GM19025 (cell line): Measurements from ENCODE around the gene PDE6H.

Experiments
- ATAC-seq: cut with Tn5 transposase; IDR thresholded peaks from one replicate; pipeline ENCODE4 v1.9.1; 2021; ENCODE audit warnings: mild to moderate bottlenecking, low read depth, moderate library complexity; ENCODE audit not compliant: unreplicated experiment

PDE6H gene

DNA sequence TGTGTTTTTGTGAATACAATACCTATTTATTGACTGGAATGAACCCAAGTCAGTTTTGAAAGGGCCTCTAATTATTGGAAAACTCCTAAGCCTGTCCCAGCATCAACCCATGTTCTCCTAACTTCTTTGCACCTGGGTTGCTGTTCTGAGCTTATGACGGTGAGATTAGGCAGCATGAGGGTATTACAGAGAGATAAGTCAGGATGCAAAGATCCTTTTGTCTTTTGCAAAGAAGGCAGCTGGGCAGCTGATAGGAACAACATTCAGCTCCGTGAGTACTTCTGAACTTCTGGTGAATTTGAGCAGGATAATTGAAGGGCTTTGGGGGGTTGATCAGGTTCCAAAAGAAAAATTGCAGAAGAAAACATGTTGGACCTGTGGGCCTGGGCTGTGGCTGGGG lies at the start of gene PDE6H:
PDE6H (plus strand) TSS at position 227 of the 400 bp plus-strand sequence. CDS start 4,971 bp downstream, outside the sequence.
- ATAC-seq: no peak

DNA sequence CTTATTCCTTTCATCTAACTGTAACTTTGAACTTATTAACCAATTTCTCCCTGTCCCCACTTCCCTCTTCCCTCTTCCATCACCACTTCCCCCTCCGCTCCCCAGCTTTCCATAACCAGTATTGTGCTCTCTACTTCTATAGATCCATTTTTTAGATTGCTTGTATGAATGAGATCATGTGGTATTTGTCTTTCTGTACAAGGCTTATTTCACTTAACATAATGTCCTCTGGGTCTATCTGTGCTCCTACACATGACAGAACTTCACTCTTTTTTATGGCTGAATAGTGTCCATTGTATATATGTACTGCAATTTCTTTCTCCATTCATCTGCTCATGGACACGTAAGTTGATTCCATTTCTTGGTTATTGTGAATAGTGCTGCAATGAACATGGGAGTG lies 48.9 kb upstream of the PDE6H start:
- ATAC-seq: no peak

DNA sequence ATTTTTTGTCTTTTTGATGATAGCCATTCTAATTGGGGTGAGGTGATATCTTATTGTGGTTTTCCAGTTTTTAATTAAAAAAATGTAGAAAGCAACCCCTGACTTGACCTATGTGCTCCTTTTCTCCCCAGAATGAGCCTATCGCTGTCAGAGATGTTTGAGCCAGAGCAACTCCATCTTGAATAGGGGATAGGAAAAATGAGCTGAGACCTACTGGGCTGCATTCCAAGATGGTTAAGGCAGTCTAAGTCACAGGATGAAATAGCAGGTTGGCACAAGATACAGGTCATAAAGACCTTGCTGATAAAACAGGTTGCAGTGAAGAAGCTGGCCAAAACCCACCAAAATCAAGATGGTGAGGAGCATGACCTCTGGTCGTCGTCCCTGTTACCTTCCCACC lies 48.3 kb upstream of the PDE6H start:
- ATAC-seq: no peak

DNA sequence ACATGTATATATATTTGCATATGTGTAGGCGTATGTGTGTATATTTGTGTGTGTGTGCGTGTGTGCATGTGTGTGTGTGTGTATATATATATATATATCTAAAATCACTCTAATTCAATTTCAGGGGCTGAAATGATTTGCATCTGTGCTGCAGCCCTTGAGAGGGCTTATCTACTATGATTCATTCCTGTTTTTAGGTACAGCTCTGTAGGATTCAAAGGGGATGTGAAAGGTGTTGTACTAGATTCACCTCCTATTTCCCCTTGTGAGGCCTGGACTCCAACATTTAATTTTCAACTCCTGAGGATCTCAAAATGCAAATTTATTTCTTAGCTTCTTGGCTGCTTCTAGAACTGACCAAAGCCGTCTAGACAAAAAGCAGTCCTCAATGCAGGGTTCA lies 45.6 kb upstream of the PDE6H start:
- no peak for ATAC-seq

DNA sequence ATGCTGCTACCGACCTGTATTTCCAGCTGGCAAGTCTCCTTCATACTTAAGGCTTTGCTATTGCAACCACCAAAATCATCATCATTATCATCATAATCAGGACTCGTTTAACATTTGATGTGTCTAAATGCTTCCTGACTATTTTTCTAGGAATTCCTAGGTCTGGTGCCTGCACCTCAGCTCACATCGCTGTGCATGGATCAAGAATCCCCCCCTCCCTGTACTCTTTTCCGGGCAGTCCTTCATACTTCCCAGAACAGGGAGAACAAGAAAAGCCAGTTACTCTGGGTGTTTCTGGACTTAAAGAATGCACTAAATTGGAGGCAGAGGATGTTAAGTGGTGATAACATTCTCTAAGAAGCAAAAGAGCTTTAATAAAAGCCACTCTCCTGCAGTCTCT lies 43.9 kb upstream of the PDE6H start:
- ATAC-seq: no peak

DNA sequence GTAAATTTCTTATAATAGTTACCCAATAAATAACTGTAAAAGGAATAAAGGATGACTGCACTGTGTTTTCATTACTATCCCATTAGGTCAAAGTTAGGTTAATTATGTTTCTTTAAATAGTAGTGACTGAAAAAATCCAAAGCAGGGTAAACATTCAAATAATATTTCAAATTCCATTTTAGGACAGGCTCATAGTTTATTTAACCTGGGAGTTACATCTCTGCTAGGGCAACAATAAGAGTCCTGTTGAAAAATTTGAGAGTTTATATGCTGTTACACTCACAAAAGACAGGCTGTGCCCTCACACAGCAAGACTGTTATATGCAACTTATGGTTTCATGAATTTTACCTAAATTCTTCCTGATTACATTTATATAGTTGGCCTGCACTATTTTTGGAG lies 42.5 kb upstream of the PDE6H start:
- ATAC-seq: no peak

DNA sequence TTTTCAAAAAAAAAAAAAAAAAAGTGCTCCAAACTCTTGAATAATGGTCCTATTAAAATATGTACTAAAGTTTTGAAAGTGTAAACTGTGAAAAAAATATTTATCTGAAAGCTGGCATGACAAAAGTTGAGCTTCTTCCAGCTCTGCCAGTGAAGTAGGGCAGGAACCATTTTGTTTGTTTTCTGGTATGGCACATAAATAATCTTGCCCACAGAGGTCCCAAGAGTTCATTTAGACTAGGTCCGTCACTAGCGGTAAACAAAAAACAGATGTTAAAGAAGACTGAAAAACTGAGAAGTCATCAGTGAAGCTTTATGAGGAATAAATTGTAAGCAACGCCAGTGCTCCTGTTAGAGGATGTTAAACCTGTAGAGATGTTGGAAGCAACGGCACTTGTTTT lies 41.5 kb upstream of the PDE6H start:
- no peak for ATAC-seq

DNA sequence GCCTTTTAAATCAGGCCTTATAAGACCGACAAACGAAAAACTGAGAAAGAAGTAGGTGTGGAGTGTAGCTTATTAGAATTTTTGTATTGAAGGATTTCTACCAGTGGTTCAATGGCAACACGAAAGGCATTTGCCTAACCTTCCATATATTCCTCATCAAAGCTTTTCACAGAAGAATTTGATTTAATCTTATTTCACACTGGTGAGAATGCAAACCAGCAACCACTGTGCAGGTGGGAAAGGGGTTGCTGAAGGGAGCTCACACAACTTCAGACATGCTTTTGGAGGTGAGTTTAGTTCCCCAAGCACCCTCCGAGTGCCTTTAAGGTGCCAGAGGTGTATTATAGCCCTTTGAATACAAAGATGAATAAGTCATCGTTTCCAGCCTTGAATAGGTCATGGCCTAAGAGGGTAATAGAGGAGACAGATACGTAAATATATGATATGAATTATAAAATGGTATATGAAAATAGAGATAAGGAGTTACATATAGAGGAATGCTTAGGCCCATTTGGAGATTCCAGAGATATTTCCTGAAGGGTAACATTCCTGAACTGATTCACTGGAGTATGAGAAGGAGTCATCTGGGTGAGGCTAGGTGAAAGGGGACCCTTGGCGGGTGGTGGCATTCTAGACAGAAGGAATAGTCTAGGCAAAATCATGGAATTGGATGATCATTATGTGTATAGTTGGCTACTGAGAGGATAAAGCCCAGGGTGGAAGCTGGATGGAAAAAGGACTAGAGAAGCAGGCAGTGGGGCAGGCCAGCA lies 40.9 kb upstream of the PDE6H start:
- ATAC-seq: no peak

DNA sequence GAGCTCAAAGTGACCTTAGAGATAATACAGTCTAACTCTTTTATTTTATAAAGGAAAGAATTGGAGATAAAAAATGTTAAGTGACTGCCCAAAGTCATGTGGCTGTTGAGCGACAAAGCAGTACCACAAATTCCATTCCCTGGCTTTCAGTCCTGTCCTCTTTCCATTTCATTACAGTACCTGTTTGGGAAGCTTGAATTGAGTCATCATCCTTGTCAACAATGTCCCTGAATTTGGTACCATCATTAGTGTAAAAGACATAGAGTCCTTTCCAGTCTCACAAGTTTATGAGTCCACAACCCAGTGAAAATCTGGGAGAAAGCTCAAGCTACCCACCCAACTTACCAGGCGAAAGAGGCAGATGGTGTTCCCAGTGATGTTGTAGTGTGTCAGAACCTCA lies 38.3 kb upstream of the PDE6H start:
- ATAC-seq: no peak

DNA sequence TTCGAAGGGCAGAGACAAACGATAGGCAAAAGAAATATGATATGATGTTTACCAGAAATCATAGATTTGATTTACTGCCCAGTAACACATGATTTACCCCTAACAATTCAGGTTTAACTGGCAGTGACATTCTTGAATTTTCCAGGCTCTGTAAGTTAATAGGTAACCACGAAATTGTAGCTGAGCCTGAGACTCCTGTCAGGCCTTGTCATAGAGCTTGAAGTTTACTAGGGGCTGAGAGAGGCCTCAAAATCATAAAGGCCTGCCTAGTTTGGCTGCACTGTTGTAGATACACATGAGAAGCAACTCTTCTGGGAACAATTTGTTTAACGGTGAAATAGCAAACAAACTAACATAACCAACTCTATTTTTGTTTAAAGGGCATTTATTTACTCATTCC lies 37.8 kb upstream of the PDE6H start:
- no peak for ATAC-seq

DNA sequence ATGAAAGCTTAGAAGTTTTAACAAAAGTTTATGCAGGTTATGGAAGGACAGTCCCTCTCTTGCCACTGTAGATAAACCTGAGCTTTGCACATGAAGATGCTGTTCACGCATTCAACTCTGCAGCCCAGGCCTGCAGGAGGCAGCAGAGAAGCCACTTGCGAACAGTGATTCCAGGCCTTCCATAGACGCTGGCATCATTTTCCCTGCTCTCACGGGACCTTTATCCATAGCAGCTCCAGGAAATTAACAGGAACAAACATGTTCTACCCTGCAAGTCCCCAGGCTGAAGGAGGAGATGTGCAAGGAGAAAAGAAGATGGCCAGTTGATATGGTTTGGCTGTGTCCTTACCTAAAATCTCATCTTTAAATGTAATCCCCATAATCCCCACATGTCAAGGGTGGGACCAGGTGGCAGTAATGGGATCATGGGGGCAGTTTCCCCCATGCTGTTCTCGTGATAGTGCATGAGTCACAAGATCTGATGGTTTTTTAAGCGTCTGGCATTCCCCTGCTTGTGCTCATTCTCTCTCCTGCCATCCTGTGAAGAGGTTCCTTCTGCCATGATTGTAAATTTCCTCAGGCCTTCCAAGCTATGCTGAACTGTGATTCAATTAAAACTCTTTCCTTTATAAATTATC lies 36.5 kb upstream of the PDE6H start:
- no peak for ATAC-seq

DNA sequence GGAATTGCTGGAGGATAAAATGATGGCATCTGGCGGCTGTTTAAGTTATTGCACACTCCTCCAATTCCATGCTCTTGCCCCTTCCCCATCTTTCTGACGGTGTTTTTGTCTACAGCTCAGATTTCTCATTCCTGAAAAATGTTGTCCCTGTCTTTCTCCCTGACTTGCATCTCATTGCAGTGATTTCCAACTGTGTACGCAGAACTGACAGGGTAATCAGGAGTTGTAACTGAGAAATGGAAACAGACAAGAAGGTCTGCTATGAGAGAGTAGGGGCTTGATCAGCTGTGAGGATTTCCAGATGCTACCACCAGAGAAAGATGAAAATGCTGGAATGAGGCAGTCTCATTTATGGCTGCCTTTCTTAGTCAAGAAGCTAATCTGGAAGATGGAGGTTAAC lies 35.8 kb upstream of the PDE6H start:
- no peak for ATAC-seq

DNA sequence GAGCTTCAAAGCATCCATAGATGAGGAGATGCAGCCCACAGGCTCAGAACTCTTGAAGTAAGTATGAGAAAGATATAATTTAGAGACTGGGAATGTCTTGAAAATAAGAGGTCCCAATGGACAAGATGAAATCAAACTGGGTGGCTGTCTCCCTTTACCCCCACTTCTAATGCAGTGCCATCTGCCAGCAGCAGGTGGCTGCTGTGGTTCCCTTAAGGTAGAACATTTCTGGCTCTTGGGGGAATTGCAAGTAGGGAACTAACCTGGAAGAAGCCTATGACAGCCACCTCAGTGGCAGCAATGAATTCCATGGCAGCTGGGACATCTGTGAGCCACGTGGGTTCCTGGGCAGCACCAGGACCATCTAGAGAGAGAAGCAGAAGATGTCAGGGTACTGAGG lies 35.2 kb upstream of the PDE6H start:
- ATAC-seq: no peak

DNA sequence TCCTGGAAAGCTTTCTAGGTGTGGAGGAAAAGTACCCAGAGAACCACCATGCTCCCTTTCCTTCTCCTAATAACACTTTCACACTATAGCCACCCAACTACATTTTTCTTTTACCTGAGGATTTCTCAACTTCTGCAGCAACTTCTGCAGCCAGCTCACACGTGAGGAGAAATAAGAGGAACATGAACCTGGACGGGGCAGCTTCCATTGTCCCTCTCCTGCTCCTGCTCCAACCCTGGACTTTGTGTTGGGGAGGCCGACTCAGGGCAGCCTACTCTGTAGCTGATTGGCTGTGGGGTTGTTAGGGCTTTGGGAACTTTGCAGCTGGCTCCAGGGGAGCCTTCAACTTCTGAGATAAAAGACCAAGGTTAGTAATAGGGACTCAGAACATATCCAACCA lies 34.5 kb upstream of the PDE6H start, which contains the start of gene ERP27:
ERP27 (minus strand) TSS at position 237 of the 400 bp plus-strand sequence; CDS start at position 208, 29 bp downstream.
- no peak for ATAC-seq

DNA sequence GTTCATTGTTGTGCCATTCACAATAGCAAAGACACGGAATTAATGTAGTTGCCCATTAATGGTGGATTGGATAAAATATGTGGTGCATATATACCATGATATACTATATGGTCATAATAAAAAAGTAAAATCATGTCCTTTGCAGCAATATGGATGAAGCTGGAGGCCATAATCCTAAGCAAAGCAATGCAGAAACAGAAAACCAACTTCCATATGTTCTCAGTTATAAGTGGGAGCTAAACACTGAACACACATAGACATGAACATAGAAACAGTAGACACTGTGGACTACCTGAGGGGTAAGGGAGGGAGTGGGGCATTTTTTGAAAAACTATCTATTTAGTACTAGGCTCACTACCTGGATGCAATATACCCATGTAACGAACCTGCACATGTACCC lies 31.5 kb upstream of the PDE6H start:
- ATAC-seq: no peak

DNA sequence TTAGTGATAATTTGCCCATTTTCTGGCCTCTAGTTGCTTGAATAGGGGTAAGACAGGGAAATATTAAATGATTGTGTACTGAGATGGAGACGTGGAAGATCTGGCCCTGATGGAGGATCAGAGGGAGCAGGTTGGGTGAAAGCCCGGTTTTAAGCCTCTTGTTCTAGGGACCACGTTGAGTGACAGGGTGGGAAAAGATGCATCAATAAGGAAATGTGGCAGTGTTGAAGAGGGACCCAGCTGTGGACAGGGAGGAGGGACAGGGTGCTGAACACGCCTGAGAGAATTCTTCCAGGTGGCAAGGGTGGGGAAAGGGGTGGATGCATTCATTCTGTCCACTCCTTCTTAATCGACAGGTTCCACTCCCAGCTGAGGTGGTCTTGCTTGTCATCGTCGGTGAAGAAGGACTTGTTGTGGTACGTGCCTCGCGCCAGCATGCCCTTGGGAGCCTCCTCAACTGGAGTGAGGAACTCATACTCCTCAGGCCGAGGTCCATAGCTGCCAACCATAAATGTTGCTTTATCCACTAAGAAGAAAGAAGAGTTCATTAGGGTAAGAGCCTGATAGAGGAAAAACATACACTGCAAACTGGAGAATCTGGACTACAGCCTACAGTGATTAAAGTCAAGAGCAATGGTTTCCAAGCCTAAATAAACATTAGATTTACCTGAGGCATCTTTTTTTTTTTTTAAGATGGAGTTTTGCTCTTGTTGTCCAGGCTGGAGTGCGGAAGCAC lies 30.5 kb upstream of the PDE6H start:
- no peak for ATAC-seq

DNA sequence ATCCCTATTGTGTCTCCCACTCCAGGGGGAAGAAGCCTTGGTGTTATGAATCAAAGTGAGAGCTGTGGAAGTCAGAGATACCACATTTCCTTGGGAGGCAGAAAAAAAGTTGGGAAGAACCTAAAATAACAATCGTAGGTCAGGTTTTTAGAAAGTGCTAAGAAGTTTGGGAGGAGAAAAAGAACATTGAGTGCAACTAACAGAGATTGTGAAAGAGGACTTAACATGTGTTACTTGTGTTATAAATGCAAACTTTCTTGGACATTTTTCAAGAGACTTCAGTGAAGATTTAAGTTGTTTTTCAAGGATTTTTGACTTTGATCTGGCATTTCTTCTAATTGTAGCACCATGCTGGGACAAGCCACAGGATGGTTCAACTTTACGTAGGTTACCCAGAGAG lies 26.7 kb upstream of the PDE6H start:
- no peak for ATAC-seq

DNA sequence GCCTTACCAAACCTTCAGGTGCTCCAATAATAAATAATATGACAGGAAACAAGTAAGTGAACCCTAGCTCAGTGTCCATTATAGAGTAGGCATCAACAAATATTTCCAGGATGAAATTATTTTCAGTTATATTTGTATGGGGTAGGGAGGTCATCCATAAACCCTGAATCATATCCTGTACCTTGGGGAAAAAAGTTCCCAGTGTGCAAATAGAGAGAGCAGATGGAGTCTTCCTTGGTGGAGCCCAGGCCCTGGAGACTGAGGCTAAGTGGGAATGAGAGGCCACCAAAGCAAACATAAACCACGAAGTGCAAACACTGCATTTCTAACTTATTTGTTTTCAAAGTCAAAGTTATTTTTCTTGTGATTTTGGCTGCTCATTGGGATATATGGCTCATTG lies 26.0 kb upstream of the PDE6H start:
- no peak for ATAC-seq

DNA sequence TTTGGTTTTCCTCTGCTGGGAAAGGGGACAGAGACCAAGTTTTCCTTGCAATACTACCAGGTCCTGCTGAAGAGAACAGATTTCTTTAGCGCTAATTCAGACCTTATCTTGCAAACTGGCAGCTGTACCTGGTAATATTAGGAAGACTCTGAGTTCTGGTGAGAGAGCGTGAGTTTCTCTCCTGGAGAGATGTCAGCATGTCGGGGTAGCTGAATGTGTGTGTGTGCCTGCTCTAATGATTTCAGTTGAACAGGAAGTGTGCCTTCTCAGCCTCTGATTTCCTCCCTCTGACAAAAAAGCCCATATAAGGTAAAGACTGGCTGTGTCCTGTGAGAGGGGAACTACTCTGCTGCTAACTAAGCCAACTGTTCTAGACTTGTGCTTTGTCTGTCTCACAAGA lies 24.2 kb upstream of the PDE6H start:
- peak; percentile 92 for ATAC-seq

DNA sequence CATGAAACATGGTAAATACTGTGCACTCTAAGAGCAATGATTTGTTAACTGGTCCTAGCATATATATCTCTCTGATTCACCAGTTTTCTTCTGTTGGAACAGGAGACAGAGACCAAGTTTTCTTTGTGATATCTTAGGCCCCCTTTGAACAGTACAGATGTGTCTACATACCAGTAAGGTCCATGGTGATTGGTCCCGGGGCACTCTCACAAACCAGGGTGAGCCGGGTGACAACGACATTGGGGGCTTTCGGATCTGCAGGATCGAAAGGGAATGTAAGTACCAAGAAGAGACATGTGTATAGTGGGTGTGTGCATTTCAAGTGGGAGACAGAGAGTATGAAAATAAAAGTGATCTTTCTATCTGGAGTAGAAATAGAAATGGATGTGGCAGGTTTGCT lies 23.2 kb upstream of the PDE6H start:
- no peak for ATAC-seq

DNA sequence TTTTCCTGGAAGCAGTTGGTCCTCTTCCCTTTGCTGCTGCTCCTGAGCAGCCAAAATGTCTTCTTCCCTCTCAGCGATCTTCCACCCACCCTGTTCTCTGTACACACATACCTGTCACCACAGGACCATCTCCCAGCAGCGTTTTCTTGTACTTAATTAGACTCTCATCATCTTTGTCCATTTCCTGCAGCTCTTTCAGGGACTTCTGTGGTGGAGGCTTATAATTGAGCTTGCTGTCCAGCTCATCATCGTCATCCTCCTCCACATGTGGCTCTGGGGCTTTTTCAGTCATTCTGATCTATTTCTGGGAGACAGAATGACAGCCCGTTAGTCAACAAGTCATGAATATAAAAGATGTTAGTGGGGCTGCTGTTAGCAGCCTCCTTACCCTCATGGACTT lies 22.4 kb upstream of the PDE6H start:
- ATAC-seq: no peak
